Peyer's patch (tissue), 4 donors: ENCODE results near the gene CREB3.

Experiments used
- CTCF ChIP-seq, 6 experiments: fragments of 450-650 bp in 4 of 6; fragments of 200-600 bp in 2 of 6; sonication (generic) in 1 of 6; IDR thresholded peaks; one replicate each; pipeline ENCODE4 v1.5.1; 2017 to 2019; ENCODE audit warnings: antibody characterized with exemption in 6 of 6, mild to moderate bottlenecking in 3 of 6, moderate library complexity in 1 of 6
- POLR2A ChIP-seq, 2 donors: fragments of 450-650 bp; IDR thresholded peaks; one replicate each; pipeline ENCODE4 v1.5.1; 2017; ENCODE audit warnings: antibody characterized with exemption in 2 of 2, mild to moderate bottlenecking in 2 of 2, moderate library complexity in 2 of 2

DNA sequence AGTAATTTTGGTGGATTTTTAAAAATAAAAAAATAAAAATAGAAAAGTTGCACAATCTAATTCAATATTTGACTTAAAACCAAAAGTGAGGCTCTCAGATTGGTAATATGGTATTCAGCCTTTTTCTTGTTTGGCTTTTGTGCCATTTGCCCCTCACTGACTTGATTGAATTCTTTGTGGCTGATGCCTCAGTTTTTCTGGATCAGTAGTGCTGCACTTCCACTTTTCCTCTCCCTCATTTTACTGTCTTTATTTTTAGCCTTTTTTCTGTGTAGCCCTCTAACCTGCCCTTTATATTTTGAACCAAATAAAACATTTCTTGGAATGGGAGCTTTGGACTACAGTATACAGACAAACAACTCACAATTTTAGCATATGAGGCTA, 25.4 kb downstream of the CREB3 start:
- no peak for TF ChIP-seq CTCF (IDR thresholded peaks at IDR 0.05)
- TF ChIP-seq POLR2A (IDR thresholded peaks at IDR 0.05), result no peak
